GM13976 (cell line): Measurements from ENCODE around the gene OPN1LW.
"Not testable (repeated sequence)": the region's sequence is repeated elsewhere in the genome, so short reads cannot be mapped to it uniquely, and the experiment has no call there.

Source experiments
- DNase-seq: peaks from one replicate; pipeline ENCODE4 v3.0.0; 2012; ENCODE audit warnings: low spot score
- in situ Hi-C: fragments of 300-500 bp; cut with MboI; formaldehyde crosslinking; loops from one replicate; pipeline ENCODE4 v1.12.0; 2022; ENCODE audit warnings: low sequenced_read_pairs, mixed read lengths, inconsistent platforms; ENCODE audit not compliant: unreplicated experiment

OPN1LW gene

DNA sequence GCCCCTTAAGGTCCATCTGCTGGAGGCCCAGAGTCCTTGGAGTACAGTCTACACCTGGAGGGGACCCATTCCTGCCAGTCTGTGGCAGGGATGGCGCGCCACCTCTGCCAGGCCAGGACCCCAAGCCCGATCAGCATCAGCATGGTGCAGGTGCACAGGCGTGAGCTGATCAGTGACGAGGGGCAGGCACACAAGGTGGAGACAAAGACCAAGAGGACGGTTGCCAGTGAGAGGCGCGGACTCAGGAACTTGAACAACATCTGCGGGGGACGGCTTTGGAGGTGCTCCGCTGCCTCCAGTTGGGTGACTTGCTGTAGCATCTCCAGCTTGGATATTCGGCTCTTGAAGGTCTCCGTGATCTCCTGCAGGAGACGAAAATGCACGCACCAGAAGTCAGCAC, 52.4 kb downstream of the OPN1LW start:
- DNase-seq, in situ Hi-C loops: not testable (repeated sequence)
